ENCODE data around the gene SSBP1.

DNA sequence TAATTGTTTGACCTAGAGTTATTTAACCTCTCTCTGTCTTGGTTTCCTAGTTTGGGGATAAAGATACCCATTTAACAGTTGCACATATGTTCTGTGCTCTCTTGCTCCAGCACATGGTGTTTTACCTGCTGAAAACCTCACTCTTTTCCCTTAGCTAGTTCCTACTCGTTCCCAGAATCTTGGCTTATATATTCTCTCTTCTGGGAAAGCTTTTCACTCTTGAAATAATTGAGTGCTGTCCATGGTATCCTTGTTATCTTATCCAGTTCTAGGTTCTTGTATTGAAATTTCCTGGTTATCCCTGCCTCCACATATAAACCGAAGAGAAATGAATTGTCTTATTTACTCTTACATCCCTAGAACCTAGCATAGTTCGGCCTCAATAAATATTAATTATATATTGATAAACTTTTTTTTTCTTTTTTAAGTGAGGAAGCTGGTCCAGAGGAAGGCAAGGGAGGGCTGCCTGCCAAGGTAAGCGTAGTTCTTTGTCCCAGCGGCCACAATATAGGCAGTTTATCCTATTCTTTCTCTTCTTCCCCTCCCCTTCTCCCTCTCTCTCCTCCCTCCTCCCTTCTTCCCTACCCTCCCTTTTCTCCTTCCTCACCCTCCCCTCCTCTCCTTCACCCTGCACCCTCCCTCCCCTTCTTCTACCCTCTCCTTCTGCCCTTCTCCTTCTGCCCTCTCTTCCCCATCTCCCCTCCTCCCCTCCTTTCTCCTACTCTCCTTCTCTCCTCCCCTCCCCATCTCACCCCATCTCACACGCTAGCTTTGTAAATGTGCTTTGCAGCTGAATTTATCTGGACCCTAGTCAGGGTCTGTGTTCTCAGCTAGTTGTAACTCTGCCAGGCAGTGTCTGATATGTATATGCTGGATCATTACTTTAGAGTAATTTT is 22.1 kb upstream of the SSBP1 start:
- TF ChIP-seq POLR2A (IDR thresholded peaks at IDR 0.05; ENCODE audit: low read length) (no peak), GATA1 (IDR thresholded peaks at IDR 0.05; ENCODE audit: low read depth, low read length) (no peak)
